ENCODE data around the gene ROR1. TPM values are rescaled to one million over a fixed set of nuclear protein-coding genes. Genes with fewer than 3 reads are reported as not detected.
A peak's percentile ranks its signal among the peaks of the same experiment; 100 is the strongest.

ROR1 gene
- total and polyA plus RNA-seq, 10 of the 15 experiments (the other 5 are each of a cell fraction or from before 2014, with no cell fraction given), result 0.02 to 0.08 (median 0.05) TPM; not detected in 6

GRCh38 chr1:64136752-64137411 is 363.1 kb downstream of the ROR1 start:
- H3K9me3 ChIP-seq (replicated peaks; ENCODE audit: control insufficient read depth, insufficient read depth, low read length), result no peaks in the 10 kb centered on the region
- DNase-seq (ENCODE audit: low read depth, low spot score), result peak; percentile 31
- SMC1A ChIA-PET (ENCODE audit: uncharacterized antibody, unreplicated experiment), result interaction anchor here (0.6 to 5.4 kb wide), 42 partner anchors 9 to 579 kb away, joined by 3 to 46 read pairs (median 4); no protein-coding TSS in a partner anchor
- H3K9ac ChIP-seq (ENCODE audit: control insufficient read depth, insufficient read depth, low read length), result no peak overlapping the region
- no peak overlapping the region for H3K4me2 ChIP-seq (ENCODE audit: control insufficient read depth, insufficient read depth)
- no peak overlapping the region for H2AFZ ChIP-seq (ENCODE audit: control insufficient read depth, low read depth, low read length)
- POLR2A ChIA-PET, result interaction anchor here (1.0 kb wide), 1 partner anchor 107 kb away, joined by 3 read pairs; no protein-coding TSS in a partner anchor
- in situ Hi-C loops (cut with MboI), result loop anchor here (10.0 kb wide), 1 partner anchor 442 kb away; no protein-coding TSS in a partner anchor
- H3K79me2 ChIP-seq (ENCODE audit: control insufficient read depth, insufficient read depth, low read length), result no peaks in the 10 kb centered on the region
- WGBS (ENCODE audit: insufficient coverage, insufficient replicate concordance, low lambda C conversion rate, missing lambda C conversion rate), result 9% methylated on average over 7 of the region's 7 CpGs
- BruUV-seq (replicated peaks), result no TSS peak
- FAIRE-seq, result peak; percentile 61
- H3K4me1 ChIP-seq (ENCODE audit: control insufficient read depth, insufficient read depth, low read length), result no peaks in the 10 kb centered on the region
- CTCF ChIA-PET, result interaction anchor here (0.6 to 7.3 kb wide), 68 partner anchors 9 to 582 kb away, joined by 3 to 117 read pairs (median 4); no protein-coding TSS in a partner anchor
- H4K20me1 ChIP-seq (ENCODE audit: control insufficient read depth, insufficient read depth), result no peaks in the 10 kb centered on the region
- H3K27me3 ChIP-seq (replicated peaks in 1 of 2; ENCODE audit: control insufficient read depth in 2 of 2, insufficient read depth in 2 of 2, low read length in 1 of 2), result no peaks in the 10 kb centered on the region
- RAD21 ChIA-PET (ENCODE audit: unreplicated experiment), result interaction anchor here (0.7 to 3.0 kb wide), 28 partner anchors 9 to 582 kb away, joined by 3 to 55 read pairs (median 4); no protein-coding TSS in a partner anchor
- H3K36me3 ChIP-seq (ENCODE audit: control insufficient read depth in 2 of 2, insufficient read depth in 2 of 2, low read length in 1 of 2), result no peaks in the 10 kb centered on the region
- H3K4me3 ChIP-seq, result no peak overlapping the region
- intact Hi-C loops (cut with micrococcal nuclease; ENCODE audit: unreplicated experiment), result loop anchor here (1.0 to 5.0 kb wide), 4 partner anchors 110 to 522 kb away; no protein-coding TSS in a partner anchor
- H3K27ac ChIP-seq (ENCODE audit: control insufficient read depth, insufficient read depth), result no peak overlapping the region
- peak; percentile 91 for ATAC-seq
- no peak for TF ChIP-seq CHD1 (IDR thresholded peaks at IDR 0.05; ENCODE audit: low read depth, low read length)
- TF ChIP-seq RAD21 (IDR thresholded peaks at IDR 0.05; ENCODE audit: insufficient read depth, low read depth, low read length), result peak; percentile 79
- no peak for TF ChIP-seq ZSCAN29 (IDR thresholded peaks at IDR 0.05)
- TF ChIP-seq RELB (IDR thresholded peaks at IDR 0.05; ENCODE audit: low read depth), result no peak
- peak; percentile 84 to 94 (median 87); a peak in 5 of 6 replicates for TF ChIP-seq CTCF (IDR thresholded peaks at IDR 0.05 in 2 of 3, conservative IDR thresholded peaks at IDR 0.05 in 1 of 3; ENCODE audit: control insufficient read depth in 2 of 3, extremely low read depth in 1 of 3, insufficient read depth in 1 of 3, low read depth in 3 of 3, low read length in 3 of 3)
- 0 out of 2 replicates have a peak, but pooled peaks have one; percentile 35 for TF ChIP-seq RB1 (IDR thresholded peaks at IDR 0.05; ENCODE audit: borderline replicate concordance)
- no peak for TF ChIP-seq RUNX3 (IDR thresholded peaks at IDR 0.05; ENCODE audit: low read length)
- no peak for TF ChIP-seq MAX (IDR thresholded peaks at IDR 0.05; ENCODE audit: low read depth, low read length)
- 0 out of 2 replicates have a peak, but pooled peaks have one; percentile 25 for TF ChIP-seq YY1 (IDR thresholded peaks at IDR 0.05; ENCODE audit: low read depth, low read length)
- TF ChIP-seq MYC (IDR thresholded peaks at IDR 0.05; ENCODE audit: insufficient read depth, insufficient read length, insufficient replicate concordance, low read length, severe bottlenecking), result no peak
- no peak for TF ChIP-seq LARP7 (IDR thresholded peaks at IDR 0.05)
- TF ChIP-seq ZNF274 (IDR thresholded peaks at IDR 0.05; ENCODE audit: insufficient read depth, insufficient read length), result no peak
- no peak for TF ChIP-seq KAT2A (conservative IDR thresholded peaks at IDR 0.05; ENCODE audit: control insufficient read depth, low read depth, low read length)
- TF ChIP-seq SMC3 (IDR thresholded peaks at IDR 0.05; ENCODE audit: borderline replicate concordance, low read length), result peak; percentile 80; the same call in 1 of the 2 replicates
- TF ChIP-seq SREBF2 (IDR thresholded peaks at IDR 0.05; ENCODE audit: low read length), result no peak
- no peak for TF ChIP-seq HCFC1 (IDR thresholded peaks at IDR 0.05; ENCODE audit: low read length)
- TF ChIP-seq USF1 (IDR thresholded peaks at IDR 0.05; ENCODE audit: borderline replicate concordance, extremely low read length, insufficient read depth, low read depth, low read length), result no peak
- TF ChIP-seq CEBPB (IDR thresholded peaks at IDR 0.05; ENCODE audit: borderline replicate concordance in 1 of 2, low read depth in 2 of 2, low read length in 2 of 2), result no peak
- TF ChIP-seq RAD51 (IDR thresholded peaks at IDR 0.05), result no peak
